Measurements from ENCODE around the gene VWA8. TPM values are rescaled to one million over a fixed set of nuclear protein-coding genes. Genes with fewer than 3 reads are reported as not detected.

VWA8 gene
- total and polyA plus RNA-seq, 2 of the 13 experiments (the other 11 are each of a cell fraction or from before 2014, with no cell fraction given) = 9.1 to 17.3 TPM

DNA sequence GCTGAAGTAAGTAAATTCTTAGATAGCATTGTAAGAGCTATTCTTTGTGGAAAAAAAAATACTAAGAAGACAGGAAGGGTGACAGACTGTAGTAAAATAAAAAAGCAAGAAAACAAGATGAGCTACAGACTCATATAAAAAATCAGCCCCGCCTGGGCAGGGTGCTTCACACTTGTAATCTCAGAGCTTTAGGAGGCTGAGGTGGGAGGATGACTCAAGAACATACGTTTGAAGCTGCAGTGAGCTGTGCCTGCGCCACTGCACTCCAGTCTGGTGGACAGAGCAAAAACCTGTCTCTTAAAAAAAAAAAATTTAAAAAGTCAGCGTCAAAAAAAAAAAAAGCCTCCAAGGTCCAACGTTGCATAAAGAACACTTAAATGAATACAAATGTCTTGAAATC lies 102.1 kb downstream of the VWA8 start:
- 94% methylated on average over 5 of the region's 5 CpGs for WGBS (ENCODE audit: low lambda C conversion rate)
- H3K4me2 ChIP-seq (ENCODE audit: low read depth, low read length) = no peak overlapping the region
- ChIA-PET CTCF (ENCODE audit: low intra/inter-chr PET ratio, low total read pairs) (no interaction called here), POLR2A (no interaction called here)
- intact Hi-C loops (cut with micrococcal nuclease; ENCODE audit: unreplicated experiment) = no loop called here
- FAIRE-seq (no peak), ATAC-seq (no peak), DNase-seq (ENCODE audit: low spot score) (no peak)
- H3K27me3 ChIP-seq (ENCODE audit: control insufficient read depth in 1 of 2, insufficient read depth in 2 of 2, low read length in 2 of 2) = no peaks in the 10 kb centered on the region
- TF ChIP-seq, protein P1, sequence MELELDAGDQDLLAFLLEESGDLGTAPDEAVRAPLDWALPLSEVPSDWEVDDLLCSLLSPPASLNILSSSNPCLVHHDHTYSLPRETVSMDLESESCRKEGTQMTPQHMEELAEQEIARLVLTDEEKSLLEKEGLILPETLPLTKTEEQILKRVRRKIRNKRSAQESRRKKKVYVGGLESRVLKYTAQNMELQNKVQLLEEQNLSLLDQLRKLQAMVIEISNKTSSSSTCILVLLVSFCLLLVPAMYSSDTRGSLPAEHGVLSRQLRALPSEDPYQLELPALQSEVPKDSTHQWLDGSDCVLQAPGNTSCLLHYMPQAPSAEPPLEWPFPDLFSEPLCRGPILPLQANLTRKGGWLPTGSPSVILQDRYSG (CRISPR knock-in tag; IDR thresholded peaks at IDR 0.05) = no peak
- no peak for TF ChIP-seq SRSF4 (IDR thresholded peaks at IDR 0.05; ENCODE audit: low read depth, low read length, poor library complexity, severe bottlenecking)
- TF ChIP-seq ZNF776 (CRISPR knock-in tag; IDR thresholded peaks at IDR 0.05) = no peak
- TF ChIP-seq SMC3 (IDR thresholded peaks at IDR 0.05; ENCODE audit: low read length) = no peak
- TF ChIP-seq, protein P2, sequence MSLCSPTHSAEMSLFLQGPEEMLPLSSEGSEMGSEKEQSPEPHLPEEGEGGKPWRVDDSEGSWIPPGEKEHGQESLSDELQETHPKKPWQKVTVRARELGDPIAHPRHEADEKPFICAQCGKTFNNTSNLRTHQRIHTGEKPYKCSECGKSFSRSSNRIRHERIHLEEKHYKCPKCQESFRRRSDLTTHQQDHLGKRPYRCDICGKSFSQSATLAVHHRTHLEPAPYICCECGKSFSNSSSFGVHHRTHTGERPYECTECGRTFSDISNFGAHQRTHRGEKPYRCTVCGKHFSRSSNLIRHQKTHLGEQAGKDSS (CRISPR knock-in tag; IDR thresholded peaks at IDR 0.05; ENCODE audit: borderline replicate concordance, low read depth) = no peak
- TF ChIP-seq, protein P3, sequence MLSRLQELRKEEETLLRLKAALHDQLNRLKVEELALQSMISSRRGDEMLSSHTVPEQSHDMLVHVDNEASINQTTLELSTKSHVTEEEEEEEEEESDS (CRISPR knock-in tag; IDR thresholded peaks at IDR 0.05; ENCODE audit: borderline replicate concordance) = no peak
- TF ChIP-seq HNRNPUL1 (IDR thresholded peaks at IDR 0.05; ENCODE audit: low read depth, low read length) = no peak
- no peak overlapping the region for H3K4me3 ChIP-seq (replicated peaks in 1 of 3; ENCODE audit: insufficient read depth in 1 of 3, low read depth in 2 of 3, low read length in 3 of 3)
- in situ Hi-C loops (cut with HindIII; ENCODE audit: extremely low pct_ligation_motif_present, low pct_unique_long_range_greater_than_20kb) = no loop called here
- H4K20me1 ChIP-seq (ENCODE audit: insufficient read depth, low read length) = no peaks in the 10 kb centered on the region
- H3K9me3 ChIP-seq (ENCODE audit: low read length) = no peaks in the 10 kb centered on the region
- H3K27ac ChIP-seq (ENCODE audit: extremely low read length, insufficient read depth, low read length) = no peak overlapping the region
- H2AFZ ChIP-seq (ENCODE audit: low read length) = no peak overlapping the region
- H3K4me1 ChIP-seq (ENCODE audit: insufficient read depth, low read length) = no peaks in the 10 kb centered on the region
- no peaks in the 10 kb centered on the region for H3K79me2 ChIP-seq (ENCODE audit: insufficient read depth, low read length)
- no peak overlapping the region for H3K9ac ChIP-seq (ENCODE audit: insufficient read depth, low read depth, low read length)
- H3K36me3 ChIP-seq (replicated peaks in 1 of 2; ENCODE audit: control insufficient read depth in 1 of 2, insufficient read depth in 2 of 2, low read length in 2 of 2) = peaks cover 2 to 15% of the 10 kb centered on the region in 2 experiments; a peak in 2 of 5 replicates
- no TSS peak for BruUV-seq (replicated peaks)
